K562 (cell line): ENCODE measurements around the gene NMNAT3. TPM values are rescaled to one million over a fixed set of nuclear protein-coding genes. Genes with fewer than 3 reads are reported as not detected.
A peak's percentile ranks its signal among the peaks of the same experiment; 100 is the strongest.

Source experiments
- ATAC-seq: fragments of 200-7000 bp; cut with Tn5 transposase; 3 replicates; pipeline ENCODE4 v1.9.1; 2020; ENCODE audit warnings: moderate library complexity
- BruUV-seq: library from RNA; stranded (reverse); fragments of 400-500 nt; replicated peaks from 2 replicates; lab custom pipeline; 2021; lab: Mats Ljungman, UMichigan
- CTCF ChIA-PET: fragments of 300-600 bp; formaldehyde crosslinking; extraction: SDS; loops from one replicate; lab custom pipeline; 2021; ENCODE audit warnings: low intra/inter-chr PET ratio; lab: Yijun Ruan, JAX
- POLR2A ChIA-PET: fragments of 300-600, 350-650 bp; sonication (Branson Sonifier 250); formaldehyde crosslinking; extraction: SDS; loops from one replicate; lab custom pipeline; 2021; ENCODE audit warnings: antibody characterized with exemption, inconsistent platforms; lab: Yijun Ruan, JAX
- DNase-seq, 4 experiments: peaks; one replicate each; pipeline versions ENCODE4 v3.0.0 to v3.0.0-alpha.2; 2011 to 2018; ENCODE audit warnings: low spot score in 3 of 4, mixed read lengths in 3 of 4; ENCODE audit errors: extremely low read depth in 1 of 4
- FAIRE-seq: peaks from 2 replicates; lab custom pipeline; 2011; peaks lifted over from hg19 to GRCh38; lab: Jason Lieb, UNC
- H2AFZ ChIP-seq: 2 replicates; pipeline ENCODE4 v1.6.0; 2011; ENCODE audit warnings: low read depth, low read length, control low read depth, inconsistent platforms
- H3K27ac ChIP-seq: fragments of 200-600 bp; 3 replicates; pipeline ENCODE4 v1.8.0; 2011; ENCODE audit warnings: low read depth, mild to moderate bottlenecking, control low read depth, inconsistent platforms, low read length, moderate library complexity, mixed read lengths; ENCODE audit errors: extremely low read depth
- H3K27me3 ChIP-seq, 2 experiments: fragments of 300-600 bp in 1 of 2; 2 replicates in 1 of 2; 3 replicates in 1 of 2; pipeline versions ENCODE4 v1.6.0 to v1.8.0; 2011; ENCODE audit warnings: inconsistent platforms in 2 of 2, low read length in 2 of 2, mild to moderate bottlenecking in 1 of 2, mixed read lengths in 1 of 2, moderate library complexity in 1 of 2; ENCODE audit not compliant: control insufficient read depth in 2 of 2, insufficient read depth in 2 of 2
- H3K36me3 ChIP-seq: fragments of 300-600 bp; 3 replicates; pipeline ENCODE4 v1.8.0; 2011; ENCODE audit warnings: mild to moderate bottlenecking, low read length, inconsistent platforms; ENCODE audit not compliant: control insufficient read depth, insufficient read depth
- H3K4me1 ChIP-seq, 2 experiments: fragments of 200-600 bp in 1 of 2; replicated peaks in 1 of 2; 2 replicates in 1 of 2; 3 replicates in 1 of 2; pipeline versions ENCODE4 v1.5.1 to v1.8.0; 2011; ENCODE audit warnings: inconsistent platforms in 2 of 2, low read length in 2 of 2, mild to moderate bottlenecking in 1 of 2, mixed read lengths in 1 of 2, moderate library complexity in 1 of 2; ENCODE audit not compliant: control insufficient read depth in 2 of 2, insufficient read depth in 2 of 2
- H3K4me2 ChIP-seq: 2 replicates; pipeline ENCODE4 v1.6.1; 2011; ENCODE audit warnings: low read length, control low read depth, inconsistent platforms, mixed read lengths; ENCODE audit not compliant: insufficient read depth
- H3K4me3 ChIP-seq: fragments of 200-600 bp; sonication (generic), shearing (Covaris generic); 2 replicates; pipeline ENCODE4 v1.5.1; 2016; ENCODE audit warnings: control low read depth, inconsistent platforms
- H3K79me2 ChIP-seq: fragments of 200-600 bp; 3 replicates; pipeline ENCODE4 v1.8.0; 2011; ENCODE audit warnings: low read length, inconsistent platforms; ENCODE audit not compliant: control insufficient read depth, insufficient read depth
- H3K9ac ChIP-seq, 2 experiments: 2 replicates each; pipeline versions ENCODE4 v1.6.0 to v1.6.1; 2011; ENCODE audit warnings: low read depth in 2 of 2, low read length in 2 of 2, control low read depth in 1 of 2, inconsistent platforms in 1 of 2, mild to moderate bottlenecking in 1 of 2, mixed read lengths in 1 of 2; ENCODE audit not compliant: insufficient read depth in 1 of 2
- H3K9me1 ChIP-seq: one replicate; pipeline ENCODE4 v1.6.0; 2011; ENCODE audit warnings: inconsistent platforms, mild to moderate bottlenecking, low read length, moderate library complexity; ENCODE audit not compliant: control insufficient read depth, insufficient read depth
- H3K9me3 ChIP-seq: replicated peaks from 2 replicates; pipeline ENCODE4 v1.5.1; 2011; ENCODE audit warnings: low read depth, low read length, inconsistent platforms; ENCODE audit not compliant: control insufficient read depth, insufficient read depth
- H4K20me1 ChIP-seq: replicated peaks from 2 replicates; pipeline ENCODE4 v1.6.1; 2011; ENCODE audit warnings: low read length, inconsistent platforms, mixed read lengths; ENCODE audit not compliant: control insufficient read depth, insufficient read depth
- CBFB ChIP-seq: sonication (generic); formaldehyde crosslinking; IDR thresholded peaks from 2 replicates; pipeline ENCODE4 v1.4.0; 2020; ENCODE audit warnings: mild to moderate bottlenecking, missing genetic modification reagents
- CEBPG ChIP-seq, 3 experiments: fragments of 200-800 bp in 1 of 3; sonication (Bioruptor generic) in 1 of 3; sonication (generic) in 1 of 3; formaldehyde crosslinking in 1 of 3; IDR thresholded peaks in 2 of 3; conservative IDR thresholded peaks in 1 of 3; 2 replicates each; pipeline versions ENCODE4 v1.6.1 to v1.8.0; 2016 to 2022; ENCODE audit warnings: missing compliant biosample characterization in 2 of 3, missing genetic modification characterization in 2 of 3, mild to moderate bottlenecking in 1 of 3, missing genetic modification reagents in 1 of 3
- ILF3 ChIP-seq: fragments of 450-650 bp; IDR thresholded peaks from 2 replicates; pipeline ENCODE4 v1.6.1; 2018; ENCODE audit warnings: antibody characterized with exemption, mild to moderate bottlenecking, moderate library complexity, borderline replicate concordance
- NFE2 ChIP-seq: IDR thresholded peaks from 2 replicates; pipeline ENCODE4 v1.6.1; 2014; ENCODE audit warnings: antibody characterized with exemption, low read depth
- NFIC ChIP-seq: fragments of 450-650 bp; IDR thresholded peaks from 2 replicates; pipeline ENCODE4 v1.6.1; 2017; ENCODE audit warnings: mild to moderate bottlenecking, inconsistent platforms
- RNF2 ChIP-seq: sonication (generic); IDR thresholded peaks from 2 replicates; pipeline ENCODE4 v1.6.1; 2016
- WGBS: fragments of 100-300 bp; shearing (Covaris generic); methylation state at CpG from one replicate; pipeline ENCODE4 v1.1.6; 2016; ENCODE audit warnings: low coverage, mixed read lengths; ENCODE audit not compliant: insufficient coverage; ENCODE audit errors: missing lambda C conversion rate; 5-methylcytosine and 5-hydroxymethylcytosine counted together
- in situ Hi-C: fragments of 300-500 bp; cut with MboI; formaldehyde crosslinking; loops from 4 replicates; pipeline ENCODE4 v1.15.0; 2018; ENCODE audit warnings: inconsistent platforms, mixed read lengths
- intact Hi-C: fragments of 100-400 bp; cut with micrococcal nuclease; formaldehyde crosslinking; loops from 2 replicates; pipeline ENCODE4 v1.14.2; 2022
- polyA plus RNA-seq, 8 experiments: library from polyadenylated mRNA; depleted of rRNA in 4 of 8; stranded (reverse) in 5 of 8; unstranded in 3 of 8; fragments of >200 nt; fragmentation: Nextera tagmentation in 2 of 8; fragmentation: Illumina TruSeq in 1 of 8; extraction: Ambion mirVana in 2 of 8; extraction: Trizol in 1 of 8; gene quantifications; 2 replicates each; pipeline versions ENCODE4 v1.2.1 to v1.2.3, GENCODE V29; 2011 to 2014; ENCODE audit warnings: inconsistent platforms in 1 of 8, missing spikeins in 1 of 8
- total RNA-seq, 7 experiments: library from RNA; depleted of rRNA in 6 of 7; stranded (reverse); fragments of >200 nt in 6 of 7; fragmentation: Illumina TruSeq in 2 of 7; extraction: Trizol in 2 of 7; gene quantifications; 2 replicates each; pipeline versions ENCODE4 v1.2.1 to v1.2.3, GENCODE V29; 2011 to 2021; ENCODE audit warnings: low replicate concordance in 1 of 7
- TF ChIP-seq, protein P1 (sequence below): sonication (generic); formaldehyde crosslinking; IDR thresholded peaks from 2 replicates; pipeline ENCODE4 v1.8.0; 2023; ENCODE audit warnings: mild to moderate bottlenecking, missing genetic modification reagents

The NMNAT3 gene
- total and polyA plus RNA-seq, 9 of the 15 experiments (the other 6 are each of a cell fraction or from before 2014, with no cell fraction given), result 2.3 to 12.5 (median 6.6) TPM

DNA sequence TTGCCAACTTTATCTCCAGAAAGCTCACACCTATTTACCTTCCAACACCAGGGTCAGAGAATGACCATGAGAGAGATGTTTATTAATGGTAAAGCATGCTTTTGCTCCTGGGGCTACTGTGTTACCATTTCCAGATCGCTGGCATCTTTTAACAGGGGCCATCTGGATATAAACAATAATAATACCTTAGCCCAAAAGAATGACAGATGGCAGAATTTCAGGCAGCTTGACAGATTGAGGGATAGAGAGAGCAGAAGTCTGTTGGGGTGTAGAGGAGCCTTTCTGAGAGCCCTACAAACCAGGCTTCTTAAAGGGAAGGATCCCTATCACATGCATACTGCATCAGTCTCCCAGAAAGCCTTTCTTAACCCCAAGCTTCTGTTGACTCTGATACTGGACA lies 156.0 kb downstream of the NMNAT3 start:
- FAIRE-seq (no peak), ATAC-seq (no peak), DNase-seq (no peak)
- BruUV-seq, result no TSS peak
- Histone ChIP-seq H4K20me1 (no peaks in the 10 kb centered on the region), H2AFZ (no peak overlapping the region), H3K27me3 (peaks cover 2 to 9% of the 10 kb centered on the region in 2 experiments; a peak in 4 of 5 replicates), H3K79me2 (no peaks in the 10 kb centered on the region), H3K4me3 (no peak overlapping the region), H3K36me3 (no peaks in the 10 kb centered on the region), H3K4me1 (peaks cover 3% of the 10 kb centered on the region in 2 experiments; a peak in 3 of 5 replicates), H3K9me1 (no peaks in the 10 kb centered on the region), H3K4me2 (no peak overlapping the region)
- POLR2A ChIA-PET, result interaction anchor here (1.0 kb wide), 1 partner anchor 9 kb away, joined by 3 read pairs; no protein-coding TSS in a partner anchor
- WGBS, result 8% methylated on average over 1 of the region's 1 CpG
- intact Hi-C loops (loop anchor here (5.0 kb wide), 1 partner anchor 155 kb away; the partner anchor contains the start of gene NMNAT3), in situ Hi-C loops (no loop called here)
- TF ChIP-seq NFE2, result no peak
- TF ChIP-seq, protein P1, sequence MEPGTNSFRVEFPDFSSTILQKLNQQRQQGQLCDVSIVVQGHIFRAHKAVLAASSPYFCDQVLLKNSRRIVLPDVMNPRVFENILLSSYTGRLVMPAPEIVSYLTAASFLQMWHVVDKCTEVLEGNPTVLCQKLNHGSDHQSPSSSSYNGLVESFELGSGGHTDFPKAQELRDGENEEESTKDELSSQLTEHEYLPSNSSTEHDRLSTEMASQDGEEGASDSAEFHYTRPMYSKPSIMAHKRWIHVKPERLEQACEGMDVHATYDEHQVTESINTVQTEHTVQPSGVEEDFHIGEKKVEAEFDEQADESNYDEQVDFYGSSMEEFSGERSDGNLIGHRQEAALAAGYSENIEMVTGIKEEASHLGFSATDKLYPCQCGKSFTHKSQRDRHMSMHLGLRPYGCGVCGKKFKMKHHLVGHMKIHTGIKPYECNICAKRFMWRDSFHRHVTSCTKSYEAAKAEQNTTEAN (CRISPR knock-in tag), result no peak
- TF ChIP-seq RNF2, result no peak
- TF ChIP-seq, all 486 proteins: peak for 0
- Histone ChIP-seq H3K9me3 (no peaks in the 10 kb centered on the region; the same call in 1 of the 2 replicates), H3K9ac (no peak overlapping the region), H3K27ac (no peak overlapping the region)
- CTCF ChIA-PET, result interaction anchor here (0.7 kb wide), 1 partner anchor 12 kb away, joined by 3 read pairs; no protein-coding TSS in a partner anchor

- FAIRE-seq, result no peak
- ChIA-PET POLR2A (interaction anchor here (1.0 to 1.7 kb wide), 2 partner anchors 8 to 22 kb away, joined by 3 to 5 read pairs; no protein-coding TSS in a partner anchor), CTCF (interaction anchor here (0.7 kb wide), 1 partner anchor 97 kb away, joined by 3 read pairs; no protein-coding TSS in a partner anchor)
Measured at GRCh38 chr3:139521144-139521543, 156.6 kb downstream of the NMNAT3 start.

More at GRCh38 chr3:139521144-139521543, 156.6 kb downstream of the NMNAT3 start:
- DNase-seq (no peak), ATAC-seq (no peak)
- intact Hi-C loops, result loop anchor here (5.0 kb wide), 1 partner anchor 156 kb away; the partner anchor contains the start of gene NMNAT3
- no TSS peak for BruUV-seq
- peaks cover 3% of the 10 kb centered on the region in 2 experiments; a peak in 3 of 5 replicates for H3K4me1 ChIP-seq
- no peak for TF ChIP-seq CEBPG (CRISPR knock-in tag; IDR thresholded peaks at IDR 0.05)
- peak in 1 of 2 experiments; percentile 63; a peak in 3 of 4 replicates for TF ChIP-seq CEBPG (tag; conservative IDR thresholded peaks at IDR 0.05 in 1 of 2, IDR thresholded peaks at IDR 0.05 in 1 of 2)
- no peak for TF ChIP-seq CBFB
- TF ChIP-seq ILF3, result no peak
- no peak for TF ChIP-seq NFIC
- no peak overlapping the region for H2AFZ ChIP-seq
- no peak overlapping the region for H3K27ac ChIP-seq
- H3K27me3 ChIP-seq, result peaks cover 2 to 6% of the 10 kb centered on the region in 2 experiments; a peak in 4 of 5 replicates
- H3K36me3 ChIP-seq, result no peaks in the 10 kb centered on the region
- no peak overlapping the region for H3K4me2 ChIP-seq
- H3K9me1 ChIP-seq, result no peaks in the 10 kb centered on the region
- no peaks in the 10 kb centered on the region for H4K20me1 ChIP-seq
- WGBS, result 4% methylated on average over 1 of the region's 3 CpGs
- H3K79me2 ChIP-seq, result no peaks in the 10 kb centered on the region
- no peaks in the 10 kb centered on the region; the same call in 1 of the 2 replicates for H3K9me3 ChIP-seq
- in situ Hi-C loops, result no loop called here
- H3K9ac ChIP-seq, result no peak overlapping the region
- H3K4me3 ChIP-seq, result no peak overlapping the region
